Hematopoietic multipotent progenitor cell treated with erythropoietin and hydrocortisone succinate and interleukin-3 and kit ligand, for 15 days (in vitro differentiated cells): ENCODE results near the gene CD34.
"Not testable (repeated sequence)": the region's sequence is repeated elsewhere in the genome, so short reads cannot be mapped to it uniquely, and the experiment has no call there.

Source experiments
- DNase-seq: peaks from one replicate; pipeline ENCODE4 v3.0.0-alpha.2; 2015; ENCODE audit warnings: low spot score

Gene CD34

GRCh38 chr1:207897188-207897587, 13.7 kb downstream of the CD34 start:
- DNase-seq: no peak

DNA sequence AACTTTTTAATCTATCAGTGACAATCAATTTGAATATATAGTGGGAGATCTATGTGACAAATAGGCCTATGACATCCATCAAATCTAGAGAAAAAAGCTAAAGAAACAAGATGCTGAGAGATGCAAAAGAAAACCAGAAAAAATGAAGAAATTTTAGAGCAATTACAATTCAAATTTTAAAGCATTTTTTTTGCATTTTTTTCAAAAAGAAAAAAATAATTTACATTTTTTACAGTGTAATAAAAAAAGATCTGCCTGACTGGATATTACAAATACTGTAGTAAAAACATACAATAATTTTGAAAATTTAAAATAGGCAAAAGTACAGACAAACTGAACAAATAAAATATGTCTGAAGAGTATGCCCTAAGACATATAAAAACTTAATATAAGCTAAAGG, 14.4 kb downstream of the CD34 start:
- DNase-seq: no peak

- no peak for DNase-seq
These were observed 16.2 kb downstream of the CD34 start for GRCh38 chr1:207894704-207895103.

- no peak for DNase-seq
These were observed 17.0 kb downstream of the CD34 start for GRCh38 chr1:207893737-207894582.

DNA sequence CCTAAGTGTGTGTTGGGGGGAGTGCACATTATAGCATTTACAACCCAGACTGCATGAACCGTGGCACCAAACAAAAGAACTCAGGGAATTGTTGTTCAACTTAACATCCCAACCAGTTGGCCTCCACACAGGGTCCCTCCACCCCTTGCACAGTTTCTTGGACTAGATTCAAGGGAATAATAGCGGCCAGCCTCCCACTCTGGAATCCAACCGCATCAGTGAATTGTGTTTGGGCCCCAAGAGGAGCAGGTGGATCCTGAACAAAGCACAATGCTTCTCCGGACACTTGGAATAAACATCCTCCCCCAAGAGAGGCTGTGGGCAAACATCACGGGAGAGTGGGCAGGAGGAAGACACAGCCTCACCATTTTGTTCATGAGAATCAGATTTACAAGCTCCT, 18.2 kb downstream of the CD34 start:
- DNase-seq: no peak

- DNase-seq: no peak
These were observed 19.8 kb downstream of the CD34 start for GRCh38 chr1:207891148-207891547.

- DNase-seq: no peak
These were observed 20.7 kb downstream of the CD34 start for GRCh38 chr1:207890136-207890738.

DNA sequence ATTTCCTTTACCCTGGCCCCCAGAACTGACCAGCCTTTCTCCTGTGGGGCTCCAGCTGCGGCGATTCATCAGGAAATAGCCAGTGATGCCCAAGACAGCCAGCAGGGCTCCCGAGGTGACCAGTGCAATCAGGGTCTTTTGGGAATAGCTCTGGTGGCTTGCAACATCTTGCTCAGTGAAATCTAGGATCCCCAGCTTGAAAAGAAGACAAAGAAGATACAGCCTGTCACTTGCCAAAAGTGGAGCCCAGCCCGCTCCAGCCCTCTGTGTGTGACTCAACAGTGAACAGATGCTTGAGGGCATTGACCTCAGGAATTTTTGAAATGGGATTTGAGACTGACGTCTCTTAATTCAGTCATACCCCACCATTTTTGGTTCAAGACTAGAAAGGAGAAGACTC, 22.3 kb downstream of the CD34 start:
- no peak for DNase-seq

- no peak for DNase-seq
These were observed 23.3 kb downstream of the CD34 start for GRCh38 chr1:207887542-207888201.

DNA sequence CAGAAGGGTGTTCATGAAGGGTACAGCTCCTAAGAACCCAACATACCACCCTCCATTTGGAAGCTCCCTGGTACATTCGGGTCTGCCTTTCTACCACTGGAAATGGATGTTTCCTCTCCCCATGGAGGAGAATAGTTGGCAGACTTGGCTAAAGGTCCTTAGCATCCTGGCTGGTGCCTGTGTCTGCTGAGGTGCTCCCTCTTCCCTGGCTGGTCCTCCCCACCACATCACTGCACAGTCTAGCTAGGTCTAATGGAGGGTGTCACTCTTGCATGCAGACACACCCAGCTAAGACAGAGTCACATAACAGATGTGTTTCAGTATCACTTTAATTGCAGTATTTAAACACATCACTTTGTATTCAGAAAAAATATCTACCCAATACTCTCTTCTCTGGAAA, 24.7 kb downstream of the CD34 start:
- no peak for DNase-seq

DNA sequence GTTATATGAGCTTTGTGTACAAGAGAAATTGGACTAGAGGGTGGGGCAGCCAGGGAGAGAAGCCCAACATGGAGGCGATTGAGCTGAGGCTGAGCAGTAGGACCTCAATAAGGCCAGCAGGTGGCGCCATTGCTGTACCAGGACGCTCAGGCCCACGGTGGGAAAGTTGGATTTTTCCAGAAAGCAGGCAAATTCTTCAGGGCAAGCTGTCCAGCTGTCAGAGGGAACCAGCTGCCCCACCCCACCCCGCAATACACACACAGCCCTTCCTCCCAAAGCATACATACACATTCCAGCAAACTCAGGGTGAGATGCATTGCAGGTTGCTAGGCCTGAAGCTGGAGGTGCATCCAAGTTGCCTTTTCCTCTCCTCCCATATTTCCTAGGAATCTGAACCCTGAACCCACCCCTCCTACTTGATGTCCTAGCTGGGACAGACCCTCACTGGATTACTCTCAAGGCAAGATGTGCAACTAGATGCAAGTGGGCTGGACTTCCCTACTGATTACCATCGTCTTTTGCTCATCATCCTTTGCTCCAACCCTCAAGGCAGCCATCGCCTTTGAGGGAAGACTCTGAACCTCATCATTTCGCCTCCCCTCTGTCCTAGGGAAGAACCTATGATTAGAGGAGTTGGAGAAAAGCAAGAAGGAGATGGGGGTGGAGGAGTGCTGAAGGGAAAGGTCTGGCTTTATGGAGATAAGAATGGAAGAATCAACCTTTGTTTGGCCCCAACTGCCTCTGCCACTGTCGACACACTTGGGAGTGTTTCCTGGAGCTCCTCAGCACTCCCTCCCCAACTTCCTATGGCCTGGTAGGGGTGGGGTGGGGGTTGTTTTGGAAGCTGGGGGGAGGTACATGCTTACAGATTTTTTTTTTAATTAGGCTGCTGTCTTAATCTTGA, 25.5 kb downstream of the CD34 start:
- DNase-seq: peak; percentile 87

DNA sequence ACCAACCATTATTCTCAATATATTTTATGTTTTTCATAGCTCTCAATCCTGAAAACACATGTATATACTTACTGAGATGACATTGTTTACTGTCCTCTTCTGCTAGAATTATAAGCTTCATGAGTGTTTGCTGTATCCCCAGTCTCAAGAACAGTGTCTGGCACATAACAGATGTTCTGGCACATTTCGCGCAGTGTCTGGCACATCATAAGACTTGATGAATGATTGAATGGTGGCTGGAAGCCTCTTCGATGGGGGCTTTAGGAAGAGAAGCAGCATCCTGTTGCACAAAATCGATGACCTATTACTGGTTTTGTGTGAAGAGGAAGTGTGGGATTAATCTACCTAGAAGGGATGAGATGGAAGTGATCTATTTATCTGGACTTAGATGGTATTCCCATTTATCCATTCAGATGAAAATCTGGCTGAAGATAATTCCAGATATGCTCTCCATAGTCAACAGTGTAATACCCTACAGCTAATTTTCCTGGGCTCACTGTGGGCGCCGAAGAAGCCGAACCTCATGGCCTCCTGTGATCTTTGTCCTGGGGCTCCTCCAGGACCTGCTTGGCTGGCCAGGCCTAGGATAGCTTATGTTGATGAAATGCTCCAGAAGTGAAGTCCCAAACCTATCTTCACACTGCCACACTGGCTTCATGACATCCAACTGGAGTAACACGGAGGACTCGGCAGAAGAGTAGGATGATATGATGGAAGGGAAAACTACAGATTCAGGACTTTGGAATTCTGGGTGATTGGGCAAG, 26.5 kb downstream of the CD34 start:
- no peak for DNase-seq

DNA sequence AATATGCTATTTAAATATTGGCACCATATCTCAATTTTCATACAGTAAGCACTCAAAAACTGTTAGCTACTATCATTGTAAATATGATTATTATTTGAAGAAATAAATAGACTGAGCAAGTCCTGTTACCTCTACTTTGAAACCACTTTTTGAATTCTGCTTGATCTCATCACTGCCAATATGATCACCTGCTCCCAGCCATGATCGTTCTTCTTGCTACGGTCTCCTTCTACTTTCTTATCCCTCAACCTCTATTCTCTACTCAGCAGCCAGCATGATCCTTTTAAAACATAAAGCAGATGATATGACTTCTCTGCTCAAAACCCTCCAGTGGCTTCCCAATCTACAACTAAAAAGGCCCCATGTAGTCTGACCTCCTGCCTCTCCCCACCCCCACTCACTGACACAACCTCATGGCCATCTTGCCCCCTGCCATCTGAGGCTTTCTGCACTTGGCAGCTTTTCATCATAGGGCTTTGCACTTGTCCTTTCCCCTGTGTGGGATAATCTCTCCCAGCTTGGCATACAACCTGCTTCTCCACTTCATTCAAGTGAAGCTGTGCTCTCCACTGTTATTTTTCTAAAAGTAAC, 27.2 kb downstream of the CD34 start:
- DNase-seq: no peak

- no peak for DNase-seq
These were observed 27.7 kb downstream of the CD34 start for GRCh38 chr1:207883104-207883651.

DNA sequence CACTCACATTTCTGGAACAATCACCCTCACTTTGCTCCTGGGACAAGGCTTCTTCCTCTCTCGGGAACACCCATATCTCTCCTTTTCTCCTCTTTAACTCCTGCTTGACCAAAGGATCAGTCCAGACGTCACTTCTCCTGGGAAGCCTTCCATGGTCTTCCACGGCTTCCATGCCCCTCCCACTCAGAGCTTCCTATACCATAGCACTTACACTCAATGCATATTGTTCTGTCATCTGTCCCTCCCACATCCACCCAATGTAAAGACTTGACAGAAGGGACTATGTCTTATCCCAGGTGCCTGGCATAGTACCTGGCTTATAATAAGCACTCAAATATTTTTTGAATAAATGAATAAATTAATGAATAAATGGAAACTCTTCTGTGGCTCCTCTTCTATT, 28.2 kb downstream of the CD34 start:
- no peak for DNase-seq

GRCh38 chr1:207878939-207879338, 32.0 kb downstream of the CD34 start:
- DNase-seq: no peak

GRCh38 chr1:207877914-207878313, 33.0 kb downstream of the CD34 start:
- DNase-seq: not testable (repeated sequence)

DNA sequence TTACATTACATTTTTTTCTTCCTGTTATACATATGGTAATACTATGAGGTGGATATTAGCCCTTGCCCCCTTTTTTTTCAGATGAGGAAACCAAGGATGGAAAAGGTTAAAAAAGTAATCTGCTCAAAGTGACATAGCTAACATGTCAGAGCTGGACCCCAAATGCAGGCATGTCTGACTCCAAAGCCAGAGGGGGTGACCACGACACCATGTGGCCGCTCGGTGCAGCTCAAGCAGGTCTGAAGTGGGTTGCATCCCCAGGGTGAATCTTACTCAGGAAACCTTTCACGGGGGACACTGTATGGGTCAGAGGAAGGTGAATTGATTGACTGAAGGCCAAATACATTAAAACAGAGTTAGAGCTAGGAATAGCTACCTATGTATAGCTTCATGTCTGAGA, 34.8 kb downstream of the CD34 start:
- no peak for DNase-seq

- no peak for DNase-seq
These were observed 35.4 kb downstream of the CD34 start for GRCh38 chr1:207875532-207875931.

DNA sequence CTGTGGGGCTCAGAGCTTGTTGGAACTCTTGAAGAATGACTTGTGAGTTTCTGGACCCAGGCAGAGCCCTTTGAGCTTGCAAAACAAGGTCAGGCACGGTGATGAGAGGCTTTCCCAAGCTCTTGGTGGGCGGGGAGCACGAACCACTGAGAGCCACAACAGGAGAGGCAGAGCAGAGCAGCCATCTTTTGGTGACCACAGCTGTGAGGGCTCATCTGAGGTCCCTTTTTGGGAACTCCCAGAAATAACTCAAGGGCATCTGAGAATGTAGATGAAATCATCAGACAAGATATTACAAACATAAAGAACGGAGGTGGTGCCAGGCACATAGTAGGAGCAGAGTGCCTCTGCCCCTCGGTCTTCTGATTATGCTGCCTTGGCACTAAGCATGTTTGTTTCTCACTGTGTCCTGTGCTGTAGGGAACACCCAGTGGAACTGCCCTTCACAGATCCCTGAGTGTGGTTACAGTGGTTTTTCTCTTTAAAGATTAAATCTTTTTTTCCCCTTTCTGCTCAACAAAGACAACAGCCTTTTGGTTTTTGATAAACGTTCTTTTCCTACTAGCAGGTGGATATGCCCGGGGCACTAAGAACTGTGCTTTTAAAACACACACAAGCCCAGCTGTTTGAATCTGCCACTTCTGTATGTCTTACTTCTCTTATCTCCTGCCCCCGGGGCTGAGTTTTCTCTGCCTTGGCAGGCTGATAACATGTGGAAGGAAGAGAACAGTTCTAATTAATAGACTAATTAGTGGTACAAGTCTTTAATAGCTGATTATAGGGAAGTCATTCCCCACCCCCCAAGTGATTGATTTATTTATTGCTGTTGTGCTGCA, 37.7 kb downstream of the CD34 start:
- DNase-seq: peak; percentile 76
